Activated CD4-positive, alpha-beta T cell treated with anti-CD3 and anti-CD28 coated beads for 36 hours (primary cell): ENCODE measurements around the gene C1orf167. TPM values are rescaled to one million over a fixed set of nuclear protein-coding genes. Genes with fewer than 3 reads are reported as not detected.

Experiments used
- ATAC-seq: fragments of 200-7000 bp; cut with Tn5 transposase; one replicate; pipeline ENCODE4 v1.10.0; 2021; ENCODE audit warnings: mild to moderate bottlenecking, moderate library complexity
- CTCF ChIA-PET: fragments of 350-600 bp; sonication (Branson Sonifier 250); formaldehyde crosslinking; loops from one replicate; lab custom pipeline; 2021; ENCODE audit warnings: antibody characterized with exemption; lab: Charles Lee
- POLR2A ChIA-PET: fragments of 350-600 bp; sonication (Branson Sonifier 250); formaldehyde crosslinking; loops from one replicate; lab custom pipeline; 2021; ENCODE audit warnings: antibody characterized with exemption, inconsistent platforms; lab: Charles Lee
- DNase-seq: peaks from one replicate; pipeline ENCODE4 v3.0.0-alpha.2; 2020
- H3K27ac Mint-ChIP-seq: one replicate; pipeline ENCODE4 v1.8.0; 2021; ENCODE audit warnings: mixed read lengths
- H3K27me3 Mint-ChIP-seq: one replicate; pipeline ENCODE4 v1.8.0; 2021; ENCODE audit warnings: mixed read lengths
- H3K36me3 Mint-ChIP-seq: one replicate; pipeline ENCODE4 v1.8.0; 2021; ENCODE audit warnings: low read depth, mixed read lengths
- H3K4me1 Mint-ChIP-seq: one replicate; pipeline ENCODE4 v1.8.0; 2021; ENCODE audit warnings: mixed read lengths
- H3K4me3 Mint-ChIP-seq: one replicate; pipeline ENCODE4 v1.8.0; 2021; ENCODE audit warnings: mild to moderate bottlenecking, moderate library complexity, mixed read lengths
- H3K9me3 Mint-ChIP-seq: one replicate; pipeline ENCODE4 v1.8.0; 2021; ENCODE audit warnings: low read depth, mixed read lengths
- intact Hi-C, 2 experiments: fragments of 100-400 bp; cut with DNase I in 1 of 2; cut with micrococcal nuclease in 1 of 2; formaldehyde crosslinking; loops; one replicate each; pipeline versions ENCODE4 v1.14.2 to v1.15.1; 2022 to 2024; cut with DNase I, micrococcal nuclease
- total RNA-seq, 2 experiments: library from RNA; stranded (reverse); gene quantifications; one replicate each; pipeline ENCODE4 v1.2.3, GENCODE V29; 2021

The C1orf167 gene
- total RNA-seq, 2 experiments from 2014 or later, result not detected

DNA sequence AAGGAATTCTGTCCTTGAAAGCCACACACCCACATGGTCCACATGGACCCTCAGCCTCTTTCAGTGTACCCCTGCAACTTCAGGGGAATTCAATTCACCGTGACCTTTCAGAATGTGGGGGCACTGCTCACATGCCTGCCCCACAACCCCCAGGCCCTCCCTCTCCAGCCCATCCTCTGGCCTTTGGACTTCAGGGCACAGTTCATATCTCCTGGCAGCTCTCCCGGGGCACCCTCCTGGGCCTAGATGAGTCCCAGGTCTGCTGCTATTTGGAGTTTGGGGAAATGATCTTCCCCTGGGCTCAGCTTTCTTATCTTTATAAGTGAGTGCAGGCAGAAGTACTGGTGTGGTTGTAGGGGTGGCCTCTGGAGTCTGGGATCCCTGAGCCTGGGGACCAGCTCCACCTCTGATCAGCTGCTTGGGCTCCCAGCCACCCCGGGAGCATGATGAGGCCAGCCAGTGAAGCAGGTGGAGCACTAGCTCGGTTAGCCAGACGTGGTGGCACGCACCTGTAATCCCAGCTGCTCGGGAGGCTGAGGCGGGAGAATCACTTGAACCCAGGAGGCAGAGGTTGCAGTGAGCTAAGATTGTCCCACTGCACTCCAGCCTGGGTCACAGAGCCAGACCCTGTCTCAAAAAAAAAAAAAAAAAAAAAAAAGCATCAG is 15.8 kb downstream of the C1orf167 start:
- intact Hi-C loops, result no loop called here
- CTCF ChIA-PET, result no interaction called here
- no peak overlapping the region for H3K4me3 Mint-ChIP-seq
- no peak overlapping the region for H3K27ac Mint-ChIP-seq
- DNase-seq (no peak), ATAC-seq (no peak)
- no peaks in the 10 kb centered on the region for H3K36me3 Mint-ChIP-seq
- H3K4me1 Mint-ChIP-seq, result no peaks in the 10 kb centered on the region
- H3K9me3 Mint-ChIP-seq, result no peaks in the 10 kb centered on the region
- POLR2A ChIA-PET, result interaction anchor here (0.6 to 0.7 kb wide), 3 partner anchors 74 to 912 kb away, joined by 3 to 6 read pairs (median 3); no protein-coding TSS in a partner anchor
- H3K27me3 Mint-ChIP-seq, result no peaks in the 10 kb centered on the region

DNA sequence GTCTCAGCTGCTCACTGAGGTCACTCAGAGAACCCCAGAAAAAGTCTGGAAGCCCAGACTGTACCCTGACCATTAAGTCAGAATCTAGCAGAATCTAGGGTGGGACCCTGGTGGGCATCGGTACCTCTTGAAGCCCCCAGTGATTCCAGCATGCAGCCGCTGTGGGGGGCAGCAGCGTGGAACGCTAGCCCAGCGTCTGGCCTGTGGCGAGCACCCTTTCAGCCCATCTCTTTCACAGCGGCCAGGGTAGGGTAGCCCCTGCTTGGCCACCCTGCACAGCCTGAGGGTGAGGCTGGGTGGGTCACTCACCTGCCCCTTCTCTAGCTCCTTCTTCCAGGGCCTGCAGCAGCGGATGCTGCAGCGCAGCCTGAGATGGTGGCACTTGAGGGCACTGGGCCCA is 16.3 kb downstream of the C1orf167 start:
- intact Hi-C loops, result no loop called here
- ChIA-PET CTCF (no interaction called here), POLR2A (interaction anchor here (0.6 kb wide), 2 partner anchors 73 to 913 kb away, joined by 3 to 6 read pairs; no protein-coding TSS in a partner anchor)
- H3K4me3 Mint-ChIP-seq, result no peak overlapping the region
- ATAC-seq (no peak), DNase-seq (no peak)
- H3K4me1 Mint-ChIP-seq, result no peaks in the 10 kb centered on the region
- H3K27me3 Mint-ChIP-seq, result no peaks in the 10 kb centered on the region
- no peaks in the 10 kb centered on the region for H3K36me3 Mint-ChIP-seq
- no peak overlapping the region for H3K27ac Mint-ChIP-seq
- no peaks in the 10 kb centered on the region for H3K9me3 Mint-ChIP-seq

DNA sequence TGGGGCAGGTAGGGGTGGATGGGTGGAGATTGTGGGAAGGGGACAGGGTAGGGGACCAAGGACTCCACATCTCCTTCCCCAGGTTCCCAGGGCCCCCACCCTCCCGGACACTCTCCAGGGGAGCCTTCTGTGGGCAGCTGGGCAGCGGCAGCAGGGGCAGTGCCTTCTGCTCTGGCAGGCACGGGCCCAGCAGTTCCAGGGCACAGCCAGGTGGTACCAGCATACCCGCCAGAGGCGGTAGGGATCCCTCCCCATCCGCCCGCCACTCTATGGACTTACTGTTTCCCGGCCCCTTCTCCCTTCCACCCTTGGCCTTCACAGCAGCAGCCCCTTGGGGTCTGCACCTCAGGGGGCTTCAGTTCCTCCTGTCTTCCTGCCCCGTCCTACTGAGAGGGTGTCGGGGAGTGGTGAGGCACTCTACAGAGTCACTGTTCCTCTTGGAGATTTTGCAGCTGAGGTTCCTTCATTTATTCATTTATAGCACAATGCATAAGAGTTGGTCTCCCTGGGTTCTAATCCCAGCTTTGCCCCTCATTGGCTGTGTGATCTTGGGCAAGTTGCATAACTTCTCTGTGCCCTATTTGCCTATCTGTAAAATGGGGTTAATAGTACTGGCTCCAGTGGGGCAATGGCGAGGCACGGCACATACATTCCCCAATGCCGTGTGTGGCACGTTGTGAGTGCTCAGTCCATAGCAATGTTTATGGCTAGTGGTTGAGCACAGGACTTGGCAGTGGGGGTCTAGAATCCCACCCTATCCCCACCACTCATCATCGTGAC is 17.0 kb downstream of the C1orf167 start:
- H3K9me3 Mint-ChIP-seq, result no peaks in the 10 kb centered on the region
- DNase-seq, result no peak
- no peak overlapping the region for H3K4me3 Mint-ChIP-seq
- no peak overlapping the region for H3K27ac Mint-ChIP-seq
- no peak for ATAC-seq
- no peaks in the 10 kb centered on the region for H3K4me1 Mint-ChIP-seq
- ChIA-PET POLR2A (no interaction called here), CTCF (no interaction called here)
- H3K36me3 Mint-ChIP-seq, result no peaks in the 10 kb centered on the region
- intact Hi-C loops, result no loop called here
- no peaks in the 10 kb centered on the region for H3K27me3 Mint-ChIP-seq

DNA sequence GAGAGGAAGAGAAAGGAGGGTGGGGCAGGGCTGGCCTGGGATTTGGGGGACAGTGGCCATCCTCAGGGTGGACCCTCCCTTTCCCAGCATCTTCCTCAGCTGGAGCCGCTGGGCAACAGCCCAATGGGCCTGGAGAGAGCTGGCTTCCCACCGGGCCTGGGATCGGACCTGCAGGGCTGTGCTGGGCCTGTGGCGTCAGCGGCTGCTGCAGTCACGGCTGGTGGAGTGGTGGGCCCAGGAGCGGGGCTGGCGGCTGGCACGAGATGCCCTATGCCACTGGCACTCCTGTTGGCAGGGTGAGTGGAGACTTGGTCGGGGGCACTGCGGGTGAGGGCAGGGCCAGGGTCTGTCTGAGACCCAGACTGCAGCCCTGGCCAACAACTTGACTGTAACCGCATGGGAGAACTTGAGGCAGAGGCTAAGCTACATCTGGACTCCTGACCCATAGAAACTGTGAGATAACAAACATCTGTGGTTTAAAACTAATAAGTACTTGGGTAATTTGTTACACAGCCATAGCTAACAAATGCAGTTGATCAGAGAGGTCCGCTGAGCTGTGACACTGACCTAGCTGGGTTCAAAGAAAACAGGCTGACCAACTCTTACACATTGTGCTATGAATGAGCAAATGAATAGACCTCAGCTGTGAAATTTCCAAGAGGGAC is 17.9 kb downstream of the C1orf167 start:
- Mint-ChIP-seq H3K27ac (no peak overlapping the region), H3K27me3 (no peaks in the 10 kb centered on the region), H3K4me3 (no peak overlapping the region), H3K36me3 (no peaks in the 10 kb centered on the region), H3K9me3 (no peaks in the 10 kb centered on the region), H3K4me1 (peaks cover 2% of the 10 kb centered on the region)
- DNase-seq (no peak), ATAC-seq (no peak)
- CTCF ChIA-PET, result interaction anchor here (0.5 kb wide), 1 partner anchor 129 kb away, joined by 4 read pairs; no protein-coding TSS in a partner anchor
- POLR2A ChIA-PET, result no interaction called here
- intact Hi-C loops, result no loop called here

DNA sequence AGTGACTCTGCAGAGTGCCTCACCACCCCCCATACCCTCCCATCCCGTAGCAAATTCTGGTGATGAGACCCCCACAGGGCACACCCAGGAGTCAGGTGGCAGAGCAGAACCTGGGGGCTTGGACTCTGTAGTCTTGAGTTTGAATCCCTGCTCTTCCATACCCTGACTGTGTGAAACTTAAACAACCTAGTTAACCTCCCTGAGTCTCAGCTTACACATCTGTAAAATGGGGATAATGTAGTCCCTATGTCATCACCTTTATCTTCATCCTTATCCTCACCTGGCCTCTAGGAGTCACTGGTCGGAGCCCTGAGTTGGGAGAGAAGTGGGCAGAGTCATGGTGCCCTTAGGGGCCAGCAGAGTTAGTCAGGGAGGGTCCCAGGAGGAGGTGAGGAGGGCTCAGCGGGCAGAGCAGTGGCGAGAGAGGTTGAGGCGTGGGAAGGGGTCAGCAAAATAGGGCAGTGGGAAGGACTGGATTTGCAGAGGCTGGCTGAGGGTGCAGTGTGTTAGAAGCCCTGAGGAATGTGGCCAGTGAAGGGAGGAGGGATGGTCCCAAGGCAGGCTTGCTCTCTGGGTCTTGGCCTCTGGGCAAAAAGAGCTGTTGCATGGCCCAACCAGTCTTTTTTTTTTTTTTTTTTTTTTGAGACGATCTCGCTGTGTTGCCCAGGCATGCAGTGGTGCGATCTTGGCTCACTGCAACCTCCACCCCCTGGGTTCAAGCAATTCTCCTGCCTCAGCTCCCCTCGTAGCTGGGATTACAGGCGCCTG is 18.6 kb downstream of the C1orf167 start:
- Mint-ChIP-seq H3K27me3 (no peaks in the 10 kb centered on the region), H3K9me3 (no peaks in the 10 kb centered on the region), H3K4me3 (no peak overlapping the region), H3K4me1 (peaks cover 5% of the 10 kb centered on the region), H3K36me3 (no peaks in the 10 kb centered on the region), H3K27ac (no peak overlapping the region)
- ChIA-PET POLR2A (no interaction called here), CTCF (no interaction called here)
- ATAC-seq, result no peak
- intact Hi-C loops, result no loop called here
- DNase-seq, result no peak

DNA sequence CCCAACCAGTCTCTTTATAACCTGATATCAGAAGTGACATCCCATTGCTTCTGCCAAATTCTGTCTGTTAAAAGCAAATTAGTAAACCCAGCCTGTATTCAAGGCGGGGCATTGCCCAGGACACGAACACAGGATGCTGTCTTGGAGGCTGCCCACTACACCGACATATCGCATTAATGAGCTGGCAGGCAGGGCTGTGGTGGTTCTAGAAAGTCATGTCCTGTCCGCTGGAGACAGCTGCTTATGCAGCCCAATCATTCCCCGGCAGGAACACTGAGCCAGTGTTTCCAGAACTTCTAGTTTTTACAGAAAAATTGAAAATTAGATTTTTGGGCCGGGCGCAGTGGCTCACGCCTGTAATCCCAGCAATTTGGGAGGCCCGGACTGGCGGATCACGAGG is 19.3 kb downstream of the C1orf167 start:
- ChIA-PET POLR2A (no interaction called here), CTCF (no interaction called here)
- Mint-ChIP-seq H3K36me3 (no peaks in the 10 kb centered on the region), H3K27ac (no peak overlapping the region), H3K4me3 (no peak overlapping the region), H3K9me3 (no peaks in the 10 kb centered on the region), H3K27me3 (no peaks in the 10 kb centered on the region), H3K4me1 (peaks cover 5% of the 10 kb centered on the region)
- DNase-seq (no peak), ATAC-seq (no peak)
- intact Hi-C loops, result no loop called here

DNA sequence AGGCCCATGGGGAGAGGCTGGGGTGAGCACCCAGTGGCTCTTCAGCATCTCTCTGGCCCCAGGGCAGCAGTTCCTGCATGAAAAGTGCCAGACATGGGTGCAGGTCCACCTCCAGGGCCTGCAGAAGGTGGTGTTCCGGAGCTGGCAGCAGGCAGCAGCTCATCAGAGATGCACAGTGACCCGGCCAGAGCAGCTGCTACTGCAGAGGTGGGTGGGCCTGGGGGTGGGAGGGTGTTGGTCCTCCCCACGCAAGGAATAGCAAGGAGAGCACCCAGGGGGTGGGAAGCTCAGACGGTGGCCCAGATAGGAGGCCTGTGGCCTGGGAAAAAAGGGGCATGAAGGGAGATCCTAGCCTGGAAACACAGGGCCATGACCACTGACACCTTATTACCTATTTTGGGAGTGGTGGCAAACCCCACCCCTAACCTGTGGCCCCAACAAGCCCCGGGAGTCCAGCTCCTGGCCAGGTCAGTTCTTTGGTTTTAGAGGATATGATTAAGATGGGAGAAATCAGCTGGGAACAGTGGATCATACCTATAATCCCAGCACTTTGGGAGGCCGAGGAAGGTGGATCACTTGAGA is 20.2 kb downstream of the C1orf167 start:
- intact Hi-C loops, result no loop called here
- Mint-ChIP-seq H3K9me3 (no peaks in the 10 kb centered on the region), H3K36me3 (no peaks in the 10 kb centered on the region), H3K4me1 (peaks cover 5% of the 10 kb centered on the region), H3K27ac (no peak overlapping the region), H3K4me3 (no peak overlapping the region), H3K27me3 (no peaks in the 10 kb centered on the region)
- ATAC-seq (no peak), DNase-seq (no peak)
- ChIA-PET POLR2A (no interaction called here), CTCF (no interaction called here)

DNA sequence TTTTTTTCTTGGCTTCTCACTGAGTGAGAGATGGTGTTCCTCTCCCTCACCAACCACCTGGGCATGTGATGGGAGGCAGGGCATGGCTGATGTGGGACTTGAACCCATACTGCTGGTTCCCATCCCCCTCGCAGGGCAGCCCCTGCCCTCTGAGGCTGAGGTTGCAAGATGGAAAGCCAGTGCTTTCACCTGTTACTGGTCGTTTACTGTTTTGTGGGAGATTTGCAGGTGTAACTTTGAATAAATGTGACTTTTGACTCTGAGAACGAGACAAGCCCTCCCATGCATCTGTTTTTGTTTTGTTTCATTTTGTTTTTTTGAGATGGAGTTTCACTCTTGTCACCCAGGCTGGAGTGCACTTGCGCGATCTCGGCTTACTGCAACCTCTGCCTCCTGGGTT is 21.6 kb downstream of the C1orf167 start:
- DNase-seq, result no peak
- CTCF ChIA-PET, result interaction anchor here (0.7 kb wide), 1 partner anchor 97 kb away, joined by 3 read pairs; no protein-coding TSS in a partner anchor
- no peak overlapping the region for H3K4me3 Mint-ChIP-seq

DNA sequence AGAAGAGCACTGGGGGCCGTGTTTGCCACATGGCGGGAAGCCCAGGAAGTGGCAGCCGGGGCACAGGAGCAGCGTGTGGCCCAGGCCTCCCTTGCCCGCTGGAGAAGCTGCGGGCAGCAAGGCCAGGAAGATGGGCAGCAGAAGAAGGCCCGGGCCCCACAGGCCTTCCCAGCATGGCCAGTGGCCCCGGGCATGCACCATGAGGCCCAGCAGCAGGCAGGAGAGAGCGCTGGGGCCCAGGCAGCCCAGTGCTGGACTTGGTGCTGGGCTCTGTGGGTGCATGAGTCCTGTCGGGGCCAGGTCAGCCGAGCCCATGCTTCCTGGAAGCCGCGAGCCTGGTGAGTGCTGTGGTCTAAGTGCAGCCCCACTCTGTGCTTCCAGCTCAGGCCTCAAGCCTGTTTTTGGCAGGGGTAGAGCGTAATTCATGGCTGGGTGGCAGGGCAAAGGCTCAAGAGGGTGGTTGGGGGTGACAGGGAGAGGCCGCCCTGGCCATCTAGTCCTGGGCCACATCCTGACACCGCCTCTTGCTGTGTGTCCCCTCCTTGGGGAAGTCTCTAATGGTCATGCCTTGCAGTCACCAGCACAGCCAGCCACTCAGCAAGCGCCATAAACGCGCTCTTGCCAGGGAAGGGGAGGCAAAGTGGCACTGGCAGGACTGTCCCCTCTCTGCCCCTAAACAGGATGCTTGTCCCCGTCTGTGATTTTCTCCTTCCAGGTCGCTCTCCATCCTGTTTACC is 22.4 kb downstream of the C1orf167 start:
- H3K27ac Mint-ChIP-seq, result no peak overlapping the region
- H3K4me3 Mint-ChIP-seq, result no peak overlapping the region
- no peak for ATAC-seq

More for the DNA sequence above, 21.6 kb downstream of the C1orf167 start:
- no peaks in the 10 kb centered on the region for H3K27me3 Mint-ChIP-seq
- peaks cover 5% of the 10 kb centered on the region for H3K4me1 Mint-ChIP-seq
- no peaks in the 10 kb centered on the region for H3K9me3 Mint-ChIP-seq
- H3K27ac Mint-ChIP-seq, result no peak overlapping the region
- POLR2A ChIA-PET, result no interaction called here
- no peak for ATAC-seq
- H3K36me3 Mint-ChIP-seq, result no peaks in the 10 kb centered on the region
- intact Hi-C loops, result no loop called here

DNA sequence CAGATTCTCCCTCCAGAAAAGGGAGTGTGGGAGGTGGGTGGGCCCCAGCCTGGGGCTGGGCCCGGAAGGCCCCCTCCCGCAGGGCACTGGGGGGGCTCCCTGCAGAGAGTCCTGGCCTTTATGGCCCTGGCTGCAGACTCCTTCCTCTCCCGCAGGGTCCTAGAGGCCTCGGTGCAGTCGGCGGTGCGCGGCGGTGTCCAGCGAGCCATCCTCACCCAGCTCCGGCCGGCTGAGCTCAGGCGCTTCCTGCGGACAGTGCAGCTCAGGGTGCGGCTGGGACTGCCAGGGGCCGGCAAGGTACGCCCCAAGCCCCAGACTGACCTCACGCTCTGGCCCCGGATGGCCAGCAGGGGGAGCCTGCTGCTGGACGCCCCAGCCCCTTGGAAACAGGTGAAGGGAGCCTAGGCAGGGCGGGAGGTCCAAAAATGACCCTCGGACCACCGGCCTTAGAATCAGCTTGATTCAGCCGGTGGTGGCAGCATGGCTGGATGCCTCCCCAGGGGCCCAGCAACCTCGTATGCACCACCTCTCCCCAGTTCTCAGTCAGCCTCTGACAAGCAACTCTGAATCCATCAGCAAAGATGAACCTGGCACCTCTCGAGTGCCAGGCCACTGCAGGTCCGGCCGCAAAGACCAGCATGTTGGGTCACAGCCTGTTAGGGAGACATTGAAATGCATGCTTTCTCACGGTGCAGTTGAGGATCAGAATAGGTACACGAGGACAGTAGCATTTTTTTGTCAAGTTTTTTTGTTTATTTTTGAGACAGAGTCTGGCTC is 23.2 kb downstream of the C1orf167 start:
- no peak overlapping the region for H3K4me3 Mint-ChIP-seq
- ChIA-PET POLR2A (no interaction called here), CTCF (interaction anchor here (0.6 to 1.6 kb wide), 6 partner anchors 13 to 390 kb away, joined by 3 to 5 read pairs (median 3); no protein-coding TSS in a partner anchor)
- DNase-seq (peak; percentile 62), ATAC-seq (peak; percentile 82)
- no peaks in the 10 kb centered on the region for H3K27me3 Mint-ChIP-seq
- no peaks in the 10 kb centered on the region for H3K9me3 Mint-ChIP-seq
- intact Hi-C loops, result loop anchor here in 1 of 2 experiments (5.0 kb wide), 1 partner anchor 107 kb away; no protein-coding TSS in a partner anchor
- no peak overlapping the region for H3K27ac Mint-ChIP-seq
- no peaks in the 10 kb centered on the region for H3K36me3 Mint-ChIP-seq
- H3K4me1 Mint-ChIP-seq, result peaks cover 5% of the 10 kb centered on the region

More for the DNA sequence above, 22.4 kb downstream of the C1orf167 start:
- no peak for DNase-seq
- no peaks in the 10 kb centered on the region for H3K27me3 Mint-ChIP-seq
- H3K9me3 Mint-ChIP-seq, result no peaks in the 10 kb centered on the region
- H3K4me1 Mint-ChIP-seq, result peaks cover 5% of the 10 kb centered on the region
- ChIA-PET CTCF (interaction anchor here (0.7 to 1.6 kb wide), 3 partner anchors 14 to 390 kb away, joined by 3 to 4 read pairs (median 3); no protein-coding TSS in a partner anchor), POLR2A (no interaction called here)
- no peaks in the 10 kb centered on the region for H3K36me3 Mint-ChIP-seq
- intact Hi-C loops, result no loop called here
